GM12878 (cell line): Measurements from ENCODE around the gene POU2F3. TPM values are rescaled to one million over a fixed set of nuclear protein-coding genes. Genes with fewer than 3 reads are reported as not detected.
A peak's percentile ranks its signal among the peaks of the same experiment; 100 is the strongest.

ENCODE experiments used
- CEBPB ChIP-seq, 2 experiments: fragments of 150-350 bp in 1 of 2; IDR thresholded peaks; 2 replicates each; pipeline ENCODE4 v1.6.1; 2012 to 2014; ENCODE audit warnings: low read depth in 2 of 2, low read length in 2 of 2, borderline replicate concordance in 1 of 2, inconsistent platforms in 1 of 2
- CREB1 ChIP-seq: IDR thresholded peaks from 2 replicates; pipeline ENCODE4 v1.6.1; 2012; ENCODE audit warnings: low read depth, mild to moderate bottlenecking, inconsistent platforms
- FOS ChIP-seq: IDR thresholded peaks from 3 replicates; pipeline ENCODE4 v1.6.1; 2011; ENCODE audit warnings: borderline replicate concordance; ENCODE audit not compliant: insufficient read length; ENCODE audit errors: extremely low read depth
- FOXK2 ChIP-seq: fragments of 450-650 bp; IDR thresholded peaks from 2 replicates; pipeline ENCODE4 v1.6.1; 2017; ENCODE audit warnings: mild to moderate bottlenecking, moderate library complexity
- FOXM1 ChIP-seq: IDR thresholded peaks from 2 replicates; pipeline ENCODE4 v1.6.1; 2012; ENCODE audit warnings: low read depth, mild to moderate bottlenecking, inconsistent platforms, low read length, moderate library complexity
- GABPA ChIP-seq: IDR thresholded peaks from 2 replicates; pipeline ENCODE4 v1.6.1; 2014; ENCODE audit warnings: antibody characterized with exemption, low read depth, mild to moderate bottlenecking, inconsistent platforms
- HDAC6 ChIP-seq: fragments of 200-600 bp; sonication (generic); IDR thresholded peaks from one replicate; pipeline ENCODE4 v1.8.0; 2017; ENCODE audit warnings: antibody characterized with exemption; ENCODE audit not compliant: unreplicated experiment
- HDGF ChIP-seq: fragments of 450-650 bp; IDR thresholded peaks from 2 replicates; pipeline ENCODE4 v1.6.1; 2016; ENCODE audit warnings: antibody characterized with exemption
- IKZF2 ChIP-seq, 2 experiments: fragments of 450-650 bp; IDR thresholded peaks; 2 replicates each; pipeline ENCODE4 v1.6.1; 2017; ENCODE audit warnings: mild to moderate bottlenecking in 2 of 2, moderate library complexity in 2 of 2
- MEF2A ChIP-seq: IDR thresholded peaks from 2 replicates; pipeline ENCODE4 v1.6.1; 2011; ENCODE audit warnings: low read depth, mild to moderate bottlenecking, low read length, moderate library complexity; ENCODE audit not compliant: insufficient read depth
- MTA2 ChIP-seq: fragments of 450-650 bp; IDR thresholded peaks from 2 replicates; pipeline ENCODE4 v1.6.1; 2016; ENCODE audit warnings: low read depth, mild to moderate bottlenecking, moderate library complexity
- MYC ChIP-seq: IDR thresholded peaks from 2 replicates; pipeline ENCODE4 v1.6.1; 2011; ENCODE audit warnings: mild to moderate bottlenecking, low read length, moderate library complexity, inconsistent platforms; ENCODE audit not compliant: insufficient read depth, insufficient replicate concordance, insufficient read length, severe bottlenecking
- NRF1 ChIP-seq: conservative IDR thresholded peaks from 2 replicates; pipeline ENCODE4 v1.6.1; 2011; ENCODE audit warnings: mild to moderate bottlenecking, low read depth, low read length, improper control_type of control experiment
- PML ChIP-seq: IDR thresholded peaks from 2 replicates; pipeline ENCODE4 v1.6.1; 2012; ENCODE audit warnings: low read length, inconsistent platforms
- POLR2AphosphoS2 ChIP-seq: IDR thresholded peaks from 2 replicates; pipeline ENCODE4 v1.6.1; 2011; ENCODE audit warnings: low read depth, mild to moderate bottlenecking, low read length, improper control_type of control experiment, moderate library complexity
- RELA ChIP-seq: fragments of 450-650 bp; IDR thresholded peaks from 2 replicates; pipeline ENCODE4 v1.8.0; 2014; ENCODE audit warnings: borderline replicate concordance; ENCODE audit not compliant: partially characterized antibody
- RUNX3 ChIP-seq: IDR thresholded peaks from 2 replicates; pipeline ENCODE4 v1.6.1; 2012; ENCODE audit warnings: low read length, inconsistent platforms
- STAT1 ChIP-seq: fragments of 450-650 bp; conservative IDR thresholded peaks from 2 replicates; pipeline ENCODE4 v1.6.1; 2014; ENCODE audit warnings: antibody characterized with exemption, mild to moderate bottlenecking
- YBX1 ChIP-seq: fragments of 450-650 bp; IDR thresholded peaks from 2 replicates; pipeline ENCODE4 v1.6.1; 2016; ENCODE audit warnings: antibody characterized with exemption
- ZSCAN29 ChIP-seq: fragments of 450-650 bp; IDR thresholded peaks from 2 replicates; pipeline ENCODE4 v1.6.1; 2017; ENCODE audit warnings: mild to moderate bottlenecking, moderate library complexity
- polyA plus RNA-seq, 11 experiments: library from polyadenylated mRNA; depleted of rRNA in 4 of 11; unstranded in 6 of 11; stranded (reverse) in 5 of 11; fragments of >200 nt; fragmentation: Nextera tagmentation in 4 of 11; fragmentation: Illumina TruSeq in 1 of 11; extraction: Ambion mirVana in 4 of 11; extraction: Trizol in 1 of 11; gene quantifications; 1 replicate in 1 of 11; 2 replicates in 10 of 11; pipeline versions ENCODE4 v1.2.1 to v1.2.3, GENCODE V29; 2011 to 2016; ENCODE audit warnings: inconsistent platforms in 2 of 11, missing spikeins in 2 of 11, low read depth in 1 of 11
- total RNA-seq, 4 experiments: library from RNA; depleted of rRNA in 3 of 4; stranded (reverse); fragments of >200 nt in 3 of 4; fragmentation: Illumina TruSeq in 1 of 4; extraction: Trizol in 1 of 4; gene quantifications; 2 replicates each; pipeline versions ENCODE4 v1.2.1 to v1.2.3, GENCODE V29; 2013 to 2021
- TF ChIP-seq, protein P1 (sequence below): IDR thresholded peaks from 2 replicates; pipeline ENCODE4 v1.6.1; 2012; ENCODE audit warnings: improper control_type of control experiment, low read depth, low read length; ENCODE audit not compliant: insufficient replicate concordance
- TF ChIP-seq, protein P2 (sequence below): IDR thresholded peaks from 2 replicates; pipeline ENCODE4 v1.6.1; 2012; ENCODE audit warnings: low read depth, low read length, improper control_type of control experiment
- TF ChIP-seq, protein P3 (sequence below): fragments of 450-650 bp; IDR thresholded peaks from 2 replicates; pipeline ENCODE4 v1.6.1; 2017; ENCODE audit warnings: borderline replicate concordance
- TF ChIP-seq, protein P4 (sequence below): IDR thresholded peaks from 2 replicates; pipeline ENCODE4 v1.6.1; 2011; ENCODE audit warnings: low read depth, low read length, improper control_type of control experiment, borderline replicate concordance

POU2F3 gene
- total and polyA plus RNA-seq, 10 of the 15 experiments (the other 5 are each of a cell fraction or from before 2014, with no cell fraction given) = 0.09 to 4.4 (median 0.33) TPM

DNA sequence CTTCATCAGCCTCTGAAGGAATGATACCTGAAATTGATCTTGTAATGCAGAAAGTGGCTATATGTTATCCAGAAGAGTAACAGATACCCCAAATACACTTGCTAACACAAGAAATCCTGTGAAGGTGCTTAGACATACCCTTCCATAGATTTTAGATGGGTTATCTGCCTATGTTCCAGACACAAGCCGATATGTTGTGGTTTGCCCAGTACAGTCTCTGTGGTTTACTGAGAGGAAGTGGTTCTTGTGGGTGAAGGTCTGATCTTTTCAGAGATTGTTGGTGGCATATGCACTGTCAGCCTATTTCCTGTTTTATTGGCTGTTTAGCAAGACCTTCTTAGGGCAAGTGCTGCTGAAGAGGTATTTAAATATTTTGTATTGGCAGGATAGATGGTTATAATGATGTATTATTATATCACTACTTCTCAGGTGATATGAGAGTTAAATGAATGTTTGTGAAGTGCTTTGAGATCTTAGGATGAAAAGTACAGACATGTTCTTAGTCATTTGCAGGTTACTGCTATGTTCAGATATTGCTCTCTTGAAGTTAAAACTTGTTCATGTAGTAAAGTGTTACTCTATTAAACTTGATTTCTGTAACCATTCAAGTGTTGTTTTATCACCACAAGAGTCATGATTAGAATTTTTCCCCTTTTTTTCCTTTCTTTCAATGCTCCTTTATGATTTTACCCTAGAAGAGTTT is 104.5 kb downstream of the POU2F3 start (continued):
- TF ChIP-seq, protein P1, sequence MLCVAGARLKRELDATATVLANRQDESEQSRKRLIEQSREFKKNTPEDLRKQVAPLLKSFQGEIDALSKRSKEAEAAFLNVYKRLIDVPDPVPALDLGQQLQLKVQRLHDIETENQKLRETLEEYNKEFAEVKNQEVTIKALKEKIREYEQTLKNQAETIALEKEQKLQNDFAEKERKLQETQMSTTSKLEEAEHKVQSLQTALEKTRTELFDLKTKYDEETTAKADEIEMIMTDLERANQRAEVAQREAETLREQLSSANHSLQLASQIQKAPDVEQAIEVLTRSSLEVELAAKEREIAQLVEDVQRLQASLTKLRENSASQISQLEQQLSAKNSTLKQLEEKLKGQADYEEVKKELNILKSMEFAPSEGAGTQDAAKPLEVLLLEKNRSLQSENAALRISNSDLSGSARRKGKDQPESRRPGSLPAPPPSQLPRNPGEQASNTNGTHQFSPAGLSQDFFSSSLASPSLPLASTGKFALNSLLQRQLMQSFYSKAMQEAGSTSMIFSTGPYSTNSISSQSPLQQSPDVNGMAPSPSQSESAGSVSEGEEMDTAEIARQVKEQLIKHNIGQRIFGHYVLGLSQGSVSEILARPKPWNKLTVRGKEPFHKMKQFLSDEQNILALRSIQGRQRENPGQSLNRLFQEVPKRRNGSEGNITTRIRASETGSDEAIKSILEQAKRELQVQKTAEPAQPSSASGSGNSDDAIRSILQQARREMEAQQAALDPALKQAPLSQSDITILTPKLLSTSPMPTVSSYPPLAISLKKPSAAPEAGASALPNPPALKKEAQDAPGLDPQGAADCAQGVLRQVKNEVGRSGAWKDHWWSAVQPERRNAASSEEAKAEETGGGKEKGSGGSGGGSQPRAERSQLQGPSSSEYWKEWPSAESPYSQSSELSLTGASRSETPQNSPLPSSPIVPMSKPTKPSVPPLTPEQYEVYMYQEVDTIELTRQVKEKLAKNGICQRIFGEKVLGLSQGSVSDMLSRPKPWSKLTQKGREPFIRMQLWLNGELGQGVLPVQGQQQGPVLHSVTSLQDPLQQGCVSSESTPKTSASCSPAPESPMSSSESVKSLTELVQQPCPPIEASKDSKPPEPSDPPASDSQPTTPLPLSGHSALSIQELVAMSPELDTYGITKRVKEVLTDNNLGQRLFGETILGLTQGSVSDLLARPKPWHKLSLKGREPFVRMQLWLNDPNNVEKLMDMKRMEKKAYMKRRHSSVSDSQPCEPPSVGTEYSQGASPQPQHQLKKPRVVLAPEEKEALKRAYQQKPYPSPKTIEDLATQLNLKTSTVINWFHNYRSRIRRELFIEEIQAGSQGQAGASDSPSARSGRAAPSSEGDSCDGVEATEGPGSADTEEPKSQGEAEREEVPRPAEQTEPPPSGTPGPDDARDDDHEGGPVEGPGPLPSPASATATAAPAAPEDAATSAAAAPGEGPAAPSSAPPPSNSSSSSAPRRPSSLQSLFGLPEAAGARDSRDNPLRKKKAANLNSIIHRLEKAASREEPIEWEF = no peak
- TF ChIP-seq MYC = no peak
- TF ChIP-seq FOS = no peak
- peak; percentile 84 for TF ChIP-seq MTA2
- TF ChIP-seq, protein P2, sequence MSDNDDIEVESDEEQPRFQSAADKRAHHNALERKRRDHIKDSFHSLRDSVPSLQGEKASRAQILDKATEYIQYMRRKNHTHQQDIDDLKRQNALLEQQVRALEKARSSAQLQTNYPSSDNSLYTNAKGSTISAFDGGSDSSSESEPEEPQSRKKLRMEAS = no peak
- no peak for TF ChIP-seq HDGF
- TF ChIP-seq, protein P3, sequence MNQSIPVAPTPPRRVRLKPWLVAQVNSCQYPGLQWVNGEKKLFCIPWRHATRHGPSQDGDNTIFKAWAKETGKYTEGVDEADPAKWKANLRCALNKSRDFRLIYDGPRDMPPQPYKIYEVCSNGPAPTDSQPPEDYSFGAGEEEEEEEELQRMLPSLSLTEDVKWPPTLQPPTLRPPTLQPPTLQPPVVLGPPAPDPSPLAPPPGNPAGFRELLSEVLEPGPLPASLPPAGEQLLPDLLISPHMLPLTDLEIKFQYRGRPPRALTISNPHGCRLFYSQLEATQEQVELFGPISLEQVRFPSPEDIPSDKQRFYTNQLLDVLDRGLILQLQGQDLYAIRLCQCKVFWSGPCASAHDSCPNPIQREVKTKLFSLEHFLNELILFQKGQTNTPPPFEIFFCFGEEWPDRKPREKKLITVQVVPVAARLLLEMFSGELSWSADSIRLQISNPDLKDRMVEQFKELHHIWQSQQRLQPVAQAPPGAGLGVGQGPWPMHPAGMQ = peak; percentile 83
- TF ChIP-seq HDAC6 = no peak
- no peak for TF ChIP-seq NRF1
- no peak for TF ChIP-seq ZSCAN29
- TF ChIP-seq GABPA = no peak
- peak; percentile 87 to 94 for TF ChIP-seq IKZF2 (IDR thresholded peaks at IDR 0.05)
- TF ChIP-seq, protein P4, sequence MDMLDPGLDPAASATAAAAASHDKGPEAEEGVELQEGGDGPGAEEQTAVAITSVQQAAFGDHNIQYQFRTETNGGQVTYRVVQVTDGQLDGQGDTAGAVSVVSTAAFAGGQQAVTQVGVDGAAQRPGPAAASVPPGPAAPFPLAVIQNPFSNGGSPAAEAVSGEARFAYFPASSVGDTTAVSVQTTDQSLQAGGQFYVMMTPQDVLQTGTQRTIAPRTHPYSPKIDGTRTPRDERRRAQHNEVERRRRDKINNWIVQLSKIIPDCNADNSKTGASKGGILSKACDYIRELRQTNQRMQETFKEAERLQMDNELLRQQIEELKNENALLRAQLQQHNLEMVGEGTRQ = no peak
- no peak for TF ChIP-seq CREB1
- TF ChIP-seq RUNX3 = peak; percentile 100
- TF ChIP-seq STAT1 = no peak
- no peak for TF ChIP-seq RELA
- TF ChIP-seq FOXK2 = no peak
- TF ChIP-seq POLR2AphosphoS2 = no peak
- TF ChIP-seq MEF2A = 0 out of 2 replicates have a peak, but pooled peaks have one; percentile 54
- TF ChIP-seq YBX1 = no peak
- TF ChIP-seq CEBPB (IDR thresholded peaks at IDR 0.05; ENCODE audit: borderline replicate concordance in 1 of 2, low read depth in 2 of 2, low read length in 2 of 2) = 0 out of 4 replicates have a peak, but pooled peaks of 1 of the 2 experiments have one; percentile 38
- no peak for TF ChIP-seq PML
- TF ChIP-seq FOXM1 = peak; percentile 52; the same call in 1 of the 2 replicates
